HG03139 (cell line): ENCODE results near the gene AGBL4.
"Not testable (repeated sequence)": the region's sequence is repeated elsewhere in the genome, so short reads cannot be mapped to it uniquely, and the experiment has no call there.

Source experiments
- ATAC-seq: cut with Tn5 transposase; IDR thresholded peaks from one replicate; pipeline ENCODE4 v1.9.1; 2021; ENCODE audit not compliant: unreplicated experiment

The AGBL4 gene

GRCh38 chr1:49448200-49448599 is 575.6 kb downstream of the AGBL4 start:
- ATAC-seq, result no peak

- ATAC-seq, result no peak
These were observed 586.9 kb downstream of the AGBL4 start for GRCh38 chr1:49436865-49437264.

- ATAC-seq, result no peak
These were observed 588.5 kb downstream of the AGBL4 start for GRCh38 chr1:49435291-49435690.

DNA sequence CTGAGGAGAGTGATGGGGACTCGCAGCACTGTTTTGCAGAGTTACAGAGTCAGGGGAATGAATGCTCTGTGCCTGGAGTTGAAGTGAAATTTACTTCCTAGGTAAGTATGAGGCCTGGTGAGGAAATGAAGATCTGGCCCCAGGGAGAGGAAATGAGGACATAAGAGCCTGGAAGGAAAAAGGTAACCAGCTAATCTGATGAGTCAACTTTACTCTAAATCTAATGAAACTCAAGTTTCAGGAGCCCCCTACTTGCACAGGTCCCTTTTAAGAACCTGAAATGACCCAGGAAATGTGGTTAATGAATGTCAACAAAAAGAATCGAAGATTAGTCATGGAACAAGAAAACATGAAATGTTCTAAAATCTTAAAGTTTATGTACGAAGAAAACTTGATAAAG is 599.0 kb downstream of the AGBL4 start:
- ATAC-seq, result no peak

DNA sequence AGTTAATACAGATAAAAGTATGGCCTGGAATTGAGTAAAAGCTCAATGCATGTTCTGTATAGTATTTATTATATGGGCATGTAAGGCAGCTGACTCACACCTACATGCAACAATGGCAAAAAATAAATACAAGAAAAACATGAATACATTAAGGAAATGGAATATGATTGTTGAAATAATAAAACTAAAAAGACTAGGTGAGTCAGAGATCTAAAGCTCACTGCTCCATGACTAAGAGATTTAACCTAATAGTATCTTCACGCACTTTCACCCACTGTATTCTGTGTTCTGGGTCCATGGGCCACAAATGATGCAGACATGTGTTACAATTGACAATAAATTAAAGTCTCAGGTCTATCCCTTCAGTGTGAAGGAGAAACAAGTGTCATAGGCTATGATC is 607.0 kb downstream of the AGBL4 start:
- no peak for ATAC-seq

- ATAC-seq, result no peak
These were observed 615.4 kb downstream of the AGBL4 start for GRCh38 chr1:49408346-49408745.

GRCh38 chr1:49397086-49397485 is 626.7 kb downstream of the AGBL4 start:
- no peak for ATAC-seq

GRCh38 chr1:49394200-49394599 is 629.6 kb downstream of the AGBL4 start:
- no peak for ATAC-seq

GRCh38 chr1:49389699-49390098 is 634.1 kb downstream of the AGBL4 start:
- no peak for ATAC-seq

DNA sequence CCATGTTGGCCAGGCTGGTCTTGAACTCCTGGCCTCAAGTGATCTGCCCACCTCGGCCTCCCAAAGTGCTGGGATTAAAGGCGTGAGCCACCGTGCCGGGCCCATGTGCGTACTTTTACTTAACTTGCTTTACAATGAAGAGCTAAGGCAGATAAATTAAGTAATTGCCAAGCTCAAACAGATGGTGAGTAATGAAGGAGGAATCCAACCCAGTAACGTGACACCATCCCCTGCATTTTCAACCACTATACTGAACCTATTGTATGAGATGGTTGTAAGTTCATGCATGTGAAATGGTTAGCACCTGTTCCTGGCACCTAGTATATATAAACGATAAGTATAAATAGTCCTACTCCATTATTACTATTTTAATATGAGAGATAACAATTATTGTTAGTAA is 659.1 kb downstream of the AGBL4 start:
- no peak for ATAC-seq

- no peak for ATAC-seq
These were observed 660.1 kb downstream of the AGBL4 start for GRCh38 chr1:49363628-49364027.

- no peak for ATAC-seq
These were observed 665.7 kb downstream of the AGBL4 start for GRCh38 chr1:49358036-49358435.

- ATAC-seq, result no peak
These were observed 667.2 kb downstream of the AGBL4 start for GRCh38 chr1:49356594-49356993.

GRCh38 chr1:49351768-49352167 is 672.0 kb downstream of the AGBL4 start:
- no peak for ATAC-seq

- no peak for ATAC-seq
These were observed 676.9 kb downstream of the AGBL4 start for GRCh38 chr1:49346767-49347349.

DNA sequence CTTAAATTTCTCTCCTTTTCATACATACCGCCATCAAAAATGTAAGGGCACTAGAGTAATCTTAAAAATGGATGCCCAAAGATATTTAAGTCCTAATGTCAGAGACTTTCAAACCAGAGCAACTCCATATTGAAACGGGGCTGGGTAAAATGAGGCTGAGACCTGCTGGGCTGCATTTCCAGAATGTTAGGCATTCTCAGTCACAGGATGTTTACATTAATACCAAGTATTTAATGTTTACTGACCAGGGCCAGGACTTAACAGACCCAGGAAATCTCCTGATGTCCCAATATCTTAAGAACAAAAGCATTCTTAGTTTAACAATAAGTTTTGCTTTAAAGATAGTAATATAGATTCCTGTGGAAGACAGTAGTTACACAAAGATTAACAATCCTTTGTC is 683.2 kb downstream of the AGBL4 start:
- no peak for ATAC-seq

GRCh38 chr1:49339043-49339442 is 684.7 kb downstream of the AGBL4 start:
- no peak for ATAC-seq

GRCh38 chr1:49337251-49337650 is 686.5 kb downstream of the AGBL4 start:
- ATAC-seq, result no peak

GRCh38 chr1:49333906-49334305 is 689.8 kb downstream of the AGBL4 start:
- ATAC-seq, result no peak

- ATAC-seq, result no peak
These were observed 692.5 kb downstream of the AGBL4 start for GRCh38 chr1:49331066-49331852.

DNA sequence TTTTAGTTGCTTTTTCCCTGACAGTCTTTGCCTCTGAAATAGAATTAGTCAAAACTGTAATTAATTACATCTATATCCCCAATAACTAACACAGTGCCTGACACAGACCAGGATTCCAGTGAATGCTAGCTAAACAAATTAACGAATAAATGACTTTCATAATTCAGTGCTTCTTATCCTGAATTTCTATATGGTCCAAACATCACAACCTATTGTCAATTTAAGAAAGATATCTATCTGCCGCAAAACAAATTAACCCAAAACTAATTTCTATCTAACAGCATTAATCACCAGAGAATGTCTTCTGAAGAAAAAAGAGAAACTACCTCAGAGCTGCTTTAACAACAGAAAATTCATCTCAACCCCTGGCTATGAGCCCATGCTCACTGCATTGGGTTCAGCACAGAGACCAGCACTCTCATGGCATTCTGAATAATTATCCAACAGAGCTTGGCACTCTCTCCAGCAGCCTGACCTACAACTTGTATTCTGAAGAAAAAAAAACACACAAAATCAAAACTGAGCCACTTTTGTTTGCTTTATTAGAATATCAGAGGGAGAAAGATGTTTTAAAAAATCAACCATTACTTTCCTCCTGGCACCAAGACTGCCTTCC is 699.7 kb downstream of the AGBL4 start:
- no peak for ATAC-seq

GRCh38 chr1:49320493-49320892 is 703.3 kb downstream of the AGBL4 start:
- ATAC-seq, result not testable (repeated sequence)
